C1 segment of cervical spinal cord (tissue), 14 donors: ENCODE data around the gene MRPS27.
"Not testable (repeated sequence)": the region's sequence is repeated elsewhere in the genome, so short reads cannot be mapped to it uniquely, and the experiment has no call there.

Experiments used
- DNase-seq, 14 donors: peaks; one replicate each; lab custom pipeline; 2025; lab: John Stamatoyannopoulos, UW

Gene MRPS27

GRCh38 chr5:72325566-72326305 lies 5.7 kb upstream of the MRPS27 start:
- no peak for DNase-seq

GRCh38 chr5:72324189-72324825 lies 4.3 kb upstream of the MRPS27 start:
- DNase-seq, result no peak

GRCh38 chr5:72319435-72319975 lies 535 bp downstream of the MRPS27 start:
- DNase-seq, result not testable (repeated sequence)

DNA sequence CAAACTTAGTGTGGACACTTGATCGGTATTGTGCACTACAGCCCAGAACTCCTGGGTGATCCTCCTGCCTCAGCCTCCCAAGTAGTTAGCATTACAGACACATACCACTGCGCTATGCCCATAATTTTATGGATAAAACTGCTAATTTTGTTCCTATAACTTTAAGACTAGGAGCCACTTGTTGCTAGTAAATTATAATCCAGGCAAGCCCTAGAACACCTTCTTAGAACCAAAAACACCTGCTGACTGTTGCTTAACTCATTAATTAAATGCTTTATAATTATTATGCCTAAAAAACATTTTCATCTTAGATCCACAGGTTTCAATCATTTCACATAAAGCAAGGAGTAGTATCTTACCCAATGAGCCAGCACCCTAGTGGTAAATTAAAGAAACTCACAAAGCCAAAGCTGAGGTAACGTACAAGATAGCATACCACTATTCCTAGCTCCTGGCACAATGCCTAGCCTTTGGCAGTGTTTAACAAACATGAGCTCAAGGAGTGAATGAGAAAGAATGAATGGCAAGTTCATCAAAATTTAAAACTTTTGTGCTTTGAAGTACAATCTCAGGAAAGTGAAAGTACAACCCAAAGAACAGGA lies 5.4 kb downstream of the MRPS27 start:
- no peak for DNase-seq

DNA sequence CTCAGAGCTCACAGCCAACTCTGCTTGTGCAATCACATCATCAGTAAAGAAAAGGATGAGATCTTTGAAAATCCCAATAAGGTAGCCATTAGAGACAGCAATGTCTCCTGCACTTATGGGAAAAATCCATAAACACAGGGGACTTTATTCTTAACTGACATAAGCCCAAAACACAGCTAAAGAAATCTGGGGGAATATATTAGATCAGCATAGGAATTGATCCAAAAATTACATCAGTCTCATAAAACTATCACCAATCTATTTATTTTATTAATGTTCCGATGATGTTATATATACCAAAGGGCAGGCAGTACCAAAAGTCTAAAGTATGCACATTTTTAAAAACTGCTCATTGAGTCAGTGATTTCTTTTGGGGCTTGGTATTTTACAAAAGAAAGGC lies 6.9 kb downstream of the MRPS27 start:
- DNase-seq, result no peak

DNA sequence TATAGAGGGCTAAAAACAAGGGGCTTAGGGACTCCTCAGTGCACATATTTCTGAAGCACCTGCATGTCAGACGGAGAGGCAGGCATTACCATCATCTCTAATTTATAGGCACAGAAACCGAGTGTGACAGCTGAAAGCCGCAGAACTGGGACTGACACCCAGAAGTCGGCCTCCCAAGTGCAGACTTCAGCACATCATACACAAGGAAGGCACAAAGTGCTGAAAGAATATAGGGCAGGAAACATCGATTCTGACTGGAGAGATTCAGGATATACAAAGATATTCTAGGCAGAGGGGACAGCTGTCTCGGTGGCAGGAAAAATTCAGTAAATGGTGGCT lies 11.2 kb downstream of the MRPS27 start:
- no peak for DNase-seq

- DNase-seq, result peak; percentile 62 to 99 (median 97)
Measured at GRCh38 chr5:72307968-72308852, 11.8 kb downstream of the MRPS27 start.

DNA sequence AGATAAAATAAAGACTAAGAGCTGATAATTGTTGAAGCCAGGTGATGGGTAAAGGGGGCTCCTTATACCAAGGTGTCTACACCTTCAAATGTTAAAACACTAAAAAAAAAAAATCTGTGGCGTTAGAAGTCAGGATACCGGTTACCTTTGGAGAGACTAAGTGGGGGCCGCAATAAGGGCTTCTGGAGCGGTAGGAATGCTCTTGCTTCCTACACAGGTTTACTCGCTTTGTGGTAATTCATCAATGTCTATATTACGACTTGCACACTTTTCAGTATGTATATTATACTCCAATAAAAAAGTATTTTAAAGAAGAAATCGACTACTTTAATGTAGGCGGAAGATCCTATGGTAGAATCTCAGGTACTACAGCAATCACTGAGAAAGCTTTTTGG lies 12.5 kb downstream of the MRPS27 start:
- no peak for DNase-seq

GRCh38 chr5:72305194-72306142 lies 14.6 kb downstream of the MRPS27 start:
- DNase-seq, result no peak

GRCh38 chr5:72302171-72302570 lies 17.9 kb downstream of the MRPS27 start:
- no peak for DNase-seq

DNA sequence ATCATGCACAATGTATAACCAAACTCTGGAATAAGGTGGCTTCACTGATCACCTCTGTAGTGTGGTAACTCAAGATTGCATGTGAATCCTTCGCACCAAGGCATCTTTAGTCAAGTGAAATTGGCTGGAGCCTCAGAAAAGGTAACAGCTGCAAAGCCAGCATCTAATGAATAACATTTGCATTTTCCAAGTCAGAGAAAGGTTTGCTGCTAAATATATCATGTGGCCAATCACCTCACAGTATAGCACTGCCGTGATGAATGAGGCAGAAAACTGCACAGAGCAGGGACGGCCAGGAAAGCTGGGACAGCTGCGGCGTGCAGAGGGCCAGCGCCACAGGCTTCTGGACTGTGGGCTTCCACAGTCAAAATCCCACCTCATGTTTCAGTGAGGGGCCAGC lies 18.5 kb downstream of the MRPS27 start:
- DNase-seq, result peak in 1 of 14 donors; percentile 69

- no peak for DNase-seq
Measured at GRCh38 chr5:72300590-72301339, 19.3 kb downstream of the MRPS27 start.

DNA sequence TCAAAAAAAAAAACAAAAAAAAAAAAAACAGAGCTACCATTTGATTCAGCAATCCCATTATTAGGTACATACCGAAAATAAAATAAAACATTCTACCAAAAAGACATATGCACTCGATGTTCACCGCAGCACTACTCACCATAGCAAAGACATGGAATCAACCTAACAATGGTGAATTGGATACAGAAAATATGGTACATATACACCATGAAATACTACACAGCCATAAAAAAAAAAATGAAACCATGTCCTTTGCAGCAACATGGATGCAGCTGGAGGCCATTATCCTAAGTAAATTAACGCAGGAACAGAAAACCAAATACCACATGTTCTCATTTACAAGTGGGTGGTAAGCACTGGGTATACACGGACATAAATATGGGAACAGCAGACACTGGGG lies 21.3 kb downstream of the MRPS27 start:
- DNase-seq, result no peak

DNA sequence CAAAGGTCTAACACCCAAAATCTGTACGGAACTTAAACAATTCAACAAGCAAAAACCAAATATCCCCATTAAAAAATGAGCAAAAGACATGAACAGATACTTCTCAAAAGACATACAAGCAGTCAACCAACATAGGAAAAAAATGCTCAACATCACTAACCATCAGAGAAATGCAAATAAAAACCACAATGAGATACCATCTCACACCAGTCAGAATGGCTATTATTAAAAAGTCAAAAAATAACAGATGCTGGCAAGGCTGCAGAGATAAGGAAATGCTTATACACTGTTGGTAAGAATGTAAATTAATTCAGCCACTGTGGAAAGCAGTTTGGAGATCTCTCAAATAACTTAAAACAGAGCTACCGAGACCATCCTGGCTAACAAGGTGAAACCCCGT lies 21.9 kb downstream of the MRPS27 start:
- not testable (repeated sequence) for DNase-seq

- peak in 1 of 14 donors; percentile 76 for DNase-seq
Measured at GRCh38 chr5:72296256-72296655, 23.8 kb downstream of the MRPS27 start.

DNA sequence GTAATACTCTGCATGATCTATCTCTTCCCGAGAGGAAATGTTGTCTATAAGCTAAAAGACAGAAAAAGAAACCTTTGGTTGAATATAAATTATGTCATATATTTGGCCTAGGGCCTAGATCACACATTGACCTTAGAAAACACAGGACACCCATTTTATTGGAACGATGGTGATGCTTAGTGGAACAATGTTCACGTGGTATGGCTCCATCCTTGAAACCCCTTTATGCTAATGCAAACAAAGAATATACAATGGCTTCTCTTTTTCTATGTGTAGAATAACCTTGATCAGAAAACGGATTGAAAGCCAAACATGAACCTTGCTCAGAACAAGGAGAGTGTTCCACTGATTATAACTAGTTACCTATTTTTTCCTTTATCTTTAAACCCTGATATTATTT lies 24.5 kb downstream of the MRPS27 start:
- DNase-seq, result no peak

- DNase-seq, result no peak
Measured at GRCh38 chr5:72294473-72294872, 25.6 kb downstream of the MRPS27 start.

GRCh38 chr5:72293495-72294055 lies 26.5 kb downstream of the MRPS27 start:
- no peak for DNase-seq

- DNase-seq, result no peak
Measured at GRCh38 chr5:72292411-72292810, 27.6 kb downstream of the MRPS27 start.

DNA sequence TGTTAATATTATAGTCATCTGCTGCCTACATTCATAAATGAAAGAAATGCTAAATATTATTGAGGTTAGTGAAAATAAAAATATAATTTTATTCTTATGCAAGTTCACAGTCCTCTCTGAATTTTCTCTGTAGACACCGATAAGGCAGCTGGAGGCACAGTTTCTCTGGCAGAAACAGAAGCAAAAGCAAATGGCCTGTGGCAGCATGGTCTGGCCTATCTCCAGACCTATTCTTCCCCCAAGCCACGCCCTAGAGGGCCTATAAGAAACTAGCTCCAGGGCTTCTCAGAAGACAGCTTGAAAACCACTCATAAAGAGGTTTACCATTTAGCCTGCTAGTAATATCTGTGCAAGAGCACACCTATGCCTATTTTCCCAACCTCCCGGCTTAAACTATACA lies 28.4 kb downstream of the MRPS27 start:
- no peak for DNase-seq
